ENCODE data around the gene TARP.

TARP gene

GRCh38 chr7:38273286-38273995 is at the start of gene TARP:
Gene TARP, minus strand, starts transcription at chr7:38273636.
- H3K9me3 Mint-ChIP-seq, result no peaks in the 10 kb centered on the region
- no peaks in the 10 kb centered on the region for H3K27me3 Mint-ChIP-seq
- no peaks in the 10 kb centered on the region for H3K4me1 Mint-ChIP-seq
- ATAC-seq (ENCODE audit: low read depth in 2 of 2) (no peak), DNase-seq (no peak)
- no peak within 1 kb of the TSS for H3K4me3 Mint-ChIP-seq
- no peak within 1 kb of the TSS for H3K27ac Mint-ChIP-seq
- no peaks in the 10 kb centered on the region for H3K36me3 Mint-ChIP-seq

GRCh38 chr7:38323156-38323555 is 49.7 kb upstream of the TARP start:
- Mint-ChIP-seq H3K27ac (peak overlapping the region in 1 of 6 donors; percentile 8), H3K27me3 (peaks cover 0 to 30% (median 17%) of the 10 kb centered on the region in 3 donors), H3K4me1 (peaks cover 7 to 11% (median 9%) of the 10 kb centered on the region in 3 donors), H3K4me3 (no peak overlapping the region), H3K9me3 (no peaks in the 10 kb centered on the region), H3K36me3 (no peaks in the 10 kb centered on the region)
- DNase-seq, result no peak
- ATAC-seq (ENCODE audit: low read depth in 2 of 2), result no peak

- ATAC-seq (ENCODE audit: low read depth in 2 of 2) (no peak), DNase-seq (no peak)
- no peaks in the 10 kb centered on the region for H3K36me3 Mint-ChIP-seq
Measured at GRCh38 chr7:38322461-38322860, 49.0 kb upstream of the TARP start.

GRCh38 chr7:38321967-38322366 is 48.5 kb upstream of the TARP start:
- DNase-seq (no peak), ATAC-seq (ENCODE audit: low read depth in 2 of 2) (no peak)
- Mint-ChIP-seq H3K4me3 (peak overlapping the region in 1 of 8 donors; percentile 31), H3K9me3 (no peaks in the 10 kb centered on the region), H3K27me3 (peaks cover 0 to 32% (median 16%) of the 10 kb centered on the region in 3 donors), H3K4me1 (peaks cover 7 to 11% (median 9%) of the 10 kb centered on the region in 3 donors), H3K27ac (no peak overlapping the region), H3K36me3 (no peaks in the 10 kb centered on the region)

More at GRCh38 chr7:38322461-38322860, 49.0 kb upstream of the TARP start:
- no peak overlapping the region for H3K27ac Mint-ChIP-seq
- H3K4me3 Mint-ChIP-seq, result no peak overlapping the region
- no peaks in the 10 kb centered on the region for H3K9me3 Mint-ChIP-seq
- H3K4me1 Mint-ChIP-seq, result peaks cover 7 to 11% (median 9%) of the 10 kb centered on the region in 3 donors
- H3K27me3 Mint-ChIP-seq, result peaks cover 0 to 32% (median 17%) of the 10 kb centered on the region in 3 donors

GRCh38 chr7:38321515-38321944 is 48.1 kb upstream of the TARP start:
- peaks cover 7 to 11% (median 9%) of the 10 kb centered on the region in 3 donors for H3K4me1 Mint-ChIP-seq
- no peak overlapping the region for H3K4me3 Mint-ChIP-seq
- no peaks in the 10 kb centered on the region for H3K36me3 Mint-ChIP-seq
- H3K27ac Mint-ChIP-seq, result no peak overlapping the region
- DNase-seq, result no peak
- H3K27me3 Mint-ChIP-seq, result peaks cover 0 to 32% (median 13%) of the 10 kb centered on the region in 3 donors
- no peaks in the 10 kb centered on the region for H3K9me3 Mint-ChIP-seq
- ATAC-seq (ENCODE audit: low read depth in 2 of 2), result no peak

- no peaks in the 10 kb centered on the region for H3K9me3 Mint-ChIP-seq
- H3K27me3 Mint-ChIP-seq, result peaks cover 0 to 32% (median 13%) of the 10 kb centered on the region in 3 donors
- no peak overlapping the region for H3K4me3 Mint-ChIP-seq
- H3K27ac Mint-ChIP-seq, result no peak overlapping the region
- no peak for ATAC-seq (ENCODE audit: low read depth in 2 of 2)
- no peaks in the 10 kb centered on the region for H3K36me3 Mint-ChIP-seq
- H3K4me1 Mint-ChIP-seq, result peaks cover 7 to 11% (median 9%) of the 10 kb centered on the region in 3 donors
- no peak for DNase-seq
Measured at GRCh38 chr7:38321050-38321449, 47.6 kb upstream of the TARP start.

GRCh38 chr7:38319873-38320272 is 46.4 kb upstream of the TARP start:
- peaks cover 0 to 22% (median 5%) of the 10 kb centered on the region in 3 donors for H3K27me3 Mint-ChIP-seq
- H3K4me1 Mint-ChIP-seq, result peaks cover 7 to 11% (median 9%) of the 10 kb centered on the region in 3 donors
- DNase-seq (no peak), ATAC-seq (ENCODE audit: low read depth in 2 of 2) (peak in 1 of 2 donors; percentile 32)
- H3K4me3 Mint-ChIP-seq, result no peak overlapping the region
- peak overlapping the region in 1 of 6 donors; percentile 54 for H3K27ac Mint-ChIP-seq
- H3K36me3 Mint-ChIP-seq, result no peaks in the 10 kb centered on the region
- H3K9me3 Mint-ChIP-seq, result no peaks in the 10 kb centered on the region

GRCh38 chr7:38318803-38319416 is 45.5 kb upstream of the TARP start:
- ATAC-seq (ENCODE audit: low read depth in 2 of 2) (peak in 1 of 2 donors; percentile 40), DNase-seq (no peak)
- Mint-ChIP-seq H3K4me3 (peak overlapping the region in 1 of 8 donors; percentile 17), H3K36me3 (no peaks in the 10 kb centered on the region), H3K4me1 (peaks cover 7 to 11% (median 9%) of the 10 kb centered on the region in 3 donors), H3K27ac (peak overlapping the region in 1 of 6 donors; percentile 17), H3K9me3 (no peaks in the 10 kb centered on the region), H3K27me3 (peaks cover 0 to 21% (median 5%) of the 10 kb centered on the region in 3 donors)

GRCh38 chr7:38318241-38318640 is 44.8 kb upstream of the TARP start:
- no peak for ATAC-seq (ENCODE audit: low read depth in 2 of 2)
- peak overlapping the region in 1 of 6 donors; percentile 8 for H3K27ac Mint-ChIP-seq
- H3K4me1 Mint-ChIP-seq, result peaks cover 7 to 11% (median 9%) of the 10 kb centered on the region in 3 donors
- H3K9me3 Mint-ChIP-seq, result no peaks in the 10 kb centered on the region
- H3K27me3 Mint-ChIP-seq, result peaks cover 0 to 15% (median 5%) of the 10 kb centered on the region in 3 donors
- no peak for DNase-seq
- no peaks in the 10 kb centered on the region for H3K36me3 Mint-ChIP-seq
- peak overlapping the region in 1 of 8 donors; percentile 37 for H3K4me3 Mint-ChIP-seq

- H3K9me3 Mint-ChIP-seq, result no peaks in the 10 kb centered on the region
- H3K4me3 Mint-ChIP-seq, result no peak overlapping the region
- ATAC-seq (ENCODE audit: low read depth in 2 of 2) (no peak), DNase-seq (no peak)
- H3K27me3 Mint-ChIP-seq, result peaks cover 0 to 13% (median 5%) of the 10 kb centered on the region in 3 donors
- no peak overlapping the region for H3K27ac Mint-ChIP-seq
- no peaks in the 10 kb centered on the region for H3K36me3 Mint-ChIP-seq
- H3K4me1 Mint-ChIP-seq, result peaks cover 11 to 12% (median 12%) of the 10 kb centered on the region in 3 donors
Measured at GRCh38 chr7:38317515-38317914, 44.1 kb upstream of the TARP start.

- ATAC-seq (ENCODE audit: low read depth in 2 of 2), result no peak
- no peaks in the 10 kb centered on the region for H3K9me3 Mint-ChIP-seq
- no peak overlapping the region for H3K27ac Mint-ChIP-seq
- no peaks in the 10 kb centered on the region for H3K36me3 Mint-ChIP-seq
- no peak for DNase-seq
- peaks cover 12 to 14% (median 12%) of the 10 kb centered on the region in 3 donors for H3K4me1 Mint-ChIP-seq
- H3K4me3 Mint-ChIP-seq, result no peak overlapping the region
- H3K27me3 Mint-ChIP-seq, result peaks cover 0 to 13% (median 5%) of the 10 kb centered on the region in 3 donors
Measured at GRCh38 chr7:38316733-38317360, 43.4 kb upstream of the TARP start.

GRCh38 chr7:38315410-38315809 is 42.0 kb upstream of the TARP start:
- Mint-ChIP-seq H3K4me1 (peaks cover 20 to 21% (median 20%) of the 10 kb centered on the region in 3 donors), H3K27me3 (peaks cover 1 to 16% (median 8%) of the 10 kb centered on the region in 3 donors), H3K36me3 (no peaks in the 10 kb centered on the region), H3K27ac (no peak overlapping the region), H3K4me3 (no peak overlapping the region), H3K9me3 (no peaks in the 10 kb centered on the region)
- no peak for ATAC-seq (ENCODE audit: low read depth in 2 of 2)
- no peak for DNase-seq

- H3K4me3 Mint-ChIP-seq, result peak overlapping the region in 4 of 8 donors; percentile 2 to 85 (median 18)
- peaks cover 10 to 20% (median 12%) of the 10 kb centered on the region in 3 donors for H3K27me3 Mint-ChIP-seq
- ATAC-seq (ENCODE audit: low read depth in 2 of 2) (no peak), DNase-seq (no peak)
- H3K27ac Mint-ChIP-seq, result no peak overlapping the region
- H3K9me3 Mint-ChIP-seq, result no peaks in the 10 kb centered on the region
- no peaks in the 10 kb centered on the region for H3K36me3 Mint-ChIP-seq
- peaks cover 11 to 18% (median 17%) of the 10 kb centered on the region in 3 donors for H3K4me1 Mint-ChIP-seq
Measured at GRCh38 chr7:38312821-38313220, 39.4 kb upstream of the TARP start.
